Epithelial cell of esophagus (primary cell): ENCODE results near the gene MGLL.
"Not testable (repeated sequence)": the region's sequence is repeated elsewhere in the genome, so short reads cannot be mapped to it uniquely, and the experiment has no call there.

ENCODE experiments used
- DNase-seq: peaks from one replicate; pipeline ENCODE4 v3.0.0; 2010; ENCODE audit warnings: low read depth
- H3K4me3 ChIP-seq: 2 replicates; pipeline ENCODE4 v1.5.1; 2011; ENCODE audit warnings: mild to moderate bottlenecking, low read length, control low read depth
- TF ChIP-seq, protein P1 (sequence below): IDR thresholded peaks from 2 replicates; pipeline ENCODE4 v1.5.1; 2011; ENCODE audit warnings: low read depth, mild to moderate bottlenecking, low read length, control low read depth, inconsistent platforms; ENCODE audit not compliant: insufficient read depth; ENCODE audit errors: missing control alignments

The MGLL gene

GRCh38 chr3:127682561-127682960, 139.8 kb downstream of the MGLL start:
- DNase-seq = no peak
- TF ChIP-seq, protein P1, sequence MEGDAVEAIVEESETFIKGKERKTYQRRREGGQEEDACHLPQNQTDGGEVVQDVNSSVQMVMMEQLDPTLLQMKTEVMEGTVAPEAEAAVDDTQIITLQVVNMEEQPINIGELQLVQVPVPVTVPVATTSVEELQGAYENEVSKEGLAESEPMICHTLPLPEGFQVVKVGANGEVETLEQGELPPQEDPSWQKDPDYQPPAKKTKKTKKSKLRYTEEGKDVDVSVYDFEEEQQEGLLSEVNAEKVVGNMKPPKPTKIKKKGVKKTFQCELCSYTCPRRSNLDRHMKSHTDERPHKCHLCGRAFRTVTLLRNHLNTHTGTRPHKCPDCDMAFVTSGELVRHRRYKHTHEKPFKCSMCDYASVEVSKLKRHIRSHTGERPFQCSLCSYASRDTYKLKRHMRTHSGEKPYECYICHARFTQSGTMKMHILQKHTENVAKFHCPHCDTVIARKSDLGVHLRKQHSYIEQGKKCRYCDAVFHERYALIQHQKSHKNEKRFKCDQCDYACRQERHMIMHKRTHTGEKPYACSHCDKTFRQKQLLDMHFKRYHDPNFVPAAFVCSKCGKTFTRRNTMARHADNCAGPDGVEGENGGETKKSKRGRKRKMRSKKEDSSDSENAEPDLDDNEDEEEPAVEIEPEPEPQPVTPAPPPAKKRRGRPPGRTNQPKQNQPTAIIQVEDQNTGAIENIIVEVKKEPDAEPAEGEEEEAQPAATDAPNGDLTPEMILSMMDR = no peak
- no peak overlapping the region for H3K4me3 ChIP-seq

GRCh38 chr3:127682175-127682554, 140.2 kb downstream of the MGLL start:
- H3K4me3 ChIP-seq, DNase-seq: not testable (repeated sequence)

- DNase-seq = no peak
- no peak overlapping the region for H3K4me3 ChIP-seq
- TF ChIP-seq, protein P1 = no peak
Measured at GRCh38 chr3:127680798-127681221, 141.5 kb downstream of the MGLL start.

GRCh38 chr3:127680146-127680661, 142.1 kb downstream of the MGLL start:
- DNase-seq = no peak

DNA sequence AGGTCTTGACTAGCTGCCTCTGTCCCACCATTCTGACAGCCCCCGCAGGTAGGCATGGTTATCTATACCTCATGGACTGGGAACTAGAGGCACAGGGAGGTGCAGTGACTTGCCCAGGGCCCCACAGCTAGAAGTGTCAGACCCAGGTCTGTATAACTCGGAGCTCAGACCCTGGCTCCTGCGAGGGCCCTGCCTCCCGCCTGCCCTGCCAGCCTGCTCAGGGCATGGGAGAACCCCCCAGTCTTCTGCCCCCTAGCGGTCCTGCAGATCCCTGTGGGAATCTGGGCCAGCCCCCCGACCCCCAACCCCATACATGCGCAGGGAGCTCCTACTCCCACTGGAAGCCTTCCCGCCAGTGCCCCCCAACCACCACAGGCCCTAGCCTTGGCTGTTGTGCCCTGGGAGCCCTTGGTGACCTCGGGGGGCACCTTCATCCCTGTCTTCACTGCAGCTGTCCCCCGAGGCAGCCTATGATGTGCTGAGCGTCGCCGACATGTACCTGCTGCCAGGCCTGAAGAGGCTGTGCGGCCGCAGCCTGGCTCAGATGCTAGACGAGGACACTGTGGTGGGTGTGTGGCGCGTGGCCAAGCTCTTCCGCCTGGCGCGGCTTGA, 142.7 kb downstream of the MGLL start:
- TF ChIP-seq, protein P1 = no peak
- no peak for DNase-seq
- no peak overlapping the region for H3K4me3 ChIP-seq

More at GRCh38 chr3:127680146-127680661, 142.1 kb downstream of the MGLL start:
- TF ChIP-seq, protein P1 = no peak
- H3K4me3 ChIP-seq = no peak overlapping the region

- DNase-seq = peak; percentile 80
- no peak overlapping the region for H3K4me3 ChIP-seq
- TF ChIP-seq, protein P1 = no peak
Measured at GRCh38 chr3:127678611-127679533, 143.4 kb downstream of the MGLL start.

GRCh38 chr3:127678315-127678599, 144.1 kb downstream of the MGLL start:
- TF ChIP-seq, protein P1 = no peak
- no peak overlapping the region for H3K4me3 ChIP-seq
- no peak for DNase-seq
